ENCODE data around the gene TAF11L14.

TAF11L14 gene

DNA sequence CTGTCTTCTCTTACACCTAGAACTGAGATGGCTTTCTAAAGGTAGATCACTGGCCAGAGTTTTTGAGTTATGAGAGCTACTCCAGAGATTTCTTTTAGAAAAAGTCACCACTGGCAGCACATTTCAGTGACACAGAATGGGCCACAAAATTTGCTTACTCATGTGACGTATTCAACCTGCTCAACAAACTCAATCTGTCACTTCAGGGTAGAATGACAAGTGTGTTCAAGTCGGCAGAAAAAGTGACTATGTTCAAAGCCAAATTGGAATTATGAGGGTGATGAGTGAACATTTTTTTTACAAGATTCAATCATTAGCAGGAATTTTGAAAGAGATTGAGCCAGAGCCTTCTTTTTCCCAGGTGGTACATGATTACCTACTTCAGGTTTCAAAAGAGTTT is 46.5 kb downstream of the TAF11L14 start:
- no peak for DNase-seq
